Measurements from ENCODE around the gene GTF2A1L. TPM values are rescaled to one million over a fixed set of nuclear protein-coding genes. Genes with fewer than 3 reads are reported as not detected.

The GTF2A1L gene
- total RNA-seq, 4 donors from 2014 or later = 0.96 TPM; not detected in 3

DNA sequence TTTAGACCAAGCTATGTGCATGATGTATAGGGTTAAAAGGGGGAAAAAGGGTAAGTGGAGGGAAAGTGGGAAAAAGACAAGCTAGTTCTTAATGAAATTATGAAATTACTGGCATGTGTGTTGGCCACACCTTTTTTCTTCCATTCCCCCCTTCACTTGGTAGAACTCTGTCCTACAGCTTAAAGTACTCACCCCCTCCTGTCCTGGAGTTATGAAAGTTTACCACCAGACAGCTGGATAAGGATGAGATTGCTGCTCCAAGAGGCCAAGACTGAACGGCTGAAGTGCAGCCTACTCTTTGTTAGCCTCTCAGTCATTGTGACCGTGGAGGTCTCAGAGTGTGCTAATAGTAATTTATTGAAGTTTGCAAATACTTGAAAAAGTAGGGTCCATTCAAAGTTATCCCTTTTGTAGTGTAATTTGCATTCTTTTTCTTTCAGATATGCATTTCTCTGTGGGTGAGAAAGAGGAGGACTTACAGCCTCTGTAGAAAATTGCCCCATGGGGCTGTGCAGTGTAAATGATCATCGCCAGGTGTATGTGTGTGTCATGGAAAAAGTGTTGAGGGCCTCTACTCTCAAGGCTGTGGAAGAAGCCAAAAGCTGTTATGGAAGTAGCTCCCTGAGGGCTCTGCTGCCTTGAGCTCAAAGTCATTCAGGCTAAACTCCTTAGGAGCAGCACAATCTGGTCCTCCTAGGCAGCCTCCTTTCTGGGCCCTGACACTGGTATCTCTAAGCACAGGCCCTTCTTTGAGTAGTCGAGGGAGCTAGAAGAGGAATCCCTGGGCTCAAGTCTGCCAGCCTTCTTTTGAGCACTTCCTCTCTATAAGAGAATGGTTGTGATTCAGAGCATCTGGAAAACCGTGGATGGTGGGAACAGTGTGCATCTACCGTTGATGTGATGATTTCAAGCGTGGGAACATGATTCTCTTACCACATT, 91.7 kb downstream of the GTF2A1L start:
- DNase-seq (ENCODE audit: low spot score in 2 of 2) = no peak
- WGBS, 2 donors = 68 to 75% methylated on average over 7 of the region's 7 CpGs
- no peak overlapping the region for H3K4me3 ChIP-seq (ENCODE audit: low read depth, poor library complexity, severe bottlenecking)
- TF ChIP-seq, protein P1, sequence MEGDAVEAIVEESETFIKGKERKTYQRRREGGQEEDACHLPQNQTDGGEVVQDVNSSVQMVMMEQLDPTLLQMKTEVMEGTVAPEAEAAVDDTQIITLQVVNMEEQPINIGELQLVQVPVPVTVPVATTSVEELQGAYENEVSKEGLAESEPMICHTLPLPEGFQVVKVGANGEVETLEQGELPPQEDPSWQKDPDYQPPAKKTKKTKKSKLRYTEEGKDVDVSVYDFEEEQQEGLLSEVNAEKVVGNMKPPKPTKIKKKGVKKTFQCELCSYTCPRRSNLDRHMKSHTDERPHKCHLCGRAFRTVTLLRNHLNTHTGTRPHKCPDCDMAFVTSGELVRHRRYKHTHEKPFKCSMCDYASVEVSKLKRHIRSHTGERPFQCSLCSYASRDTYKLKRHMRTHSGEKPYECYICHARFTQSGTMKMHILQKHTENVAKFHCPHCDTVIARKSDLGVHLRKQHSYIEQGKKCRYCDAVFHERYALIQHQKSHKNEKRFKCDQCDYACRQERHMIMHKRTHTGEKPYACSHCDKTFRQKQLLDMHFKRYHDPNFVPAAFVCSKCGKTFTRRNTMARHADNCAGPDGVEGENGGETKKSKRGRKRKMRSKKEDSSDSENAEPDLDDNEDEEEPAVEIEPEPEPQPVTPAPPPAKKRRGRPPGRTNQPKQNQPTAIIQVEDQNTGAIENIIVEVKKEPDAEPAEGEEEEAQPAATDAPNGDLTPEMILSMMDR (IDR thresholded peaks at IDR 0.05) = no peak
- TF ChIP-seq POLR2A (IDR thresholded peaks at IDR 0.05) = no peak
- intact Hi-C loops (cut with DNase I; ENCODE audit: low total_unique reads) = no loop called here

DNA sequence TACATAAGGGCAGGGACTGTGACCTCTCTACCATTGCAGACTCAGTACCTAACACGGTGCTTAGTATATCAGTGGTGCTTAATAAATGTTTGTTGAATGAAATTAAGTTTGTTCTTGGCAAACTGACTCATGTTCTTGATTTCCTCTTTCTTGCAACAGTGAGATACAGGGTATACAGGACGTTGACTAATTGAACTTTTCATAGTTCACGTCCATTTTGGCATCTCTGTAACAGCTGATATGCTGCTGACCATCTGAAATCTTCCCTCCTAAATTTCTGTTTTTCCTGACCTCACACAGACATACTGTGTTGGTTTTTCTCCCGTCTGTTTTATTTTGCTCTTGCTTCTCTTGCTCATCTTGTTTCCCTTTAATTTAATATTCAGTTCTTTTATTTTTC, 93.7 kb downstream of the GTF2A1L start:
- intact Hi-C loops (cut with DNase I; ENCODE audit: low total_unique reads) = no loop called here
- DNase-seq (ENCODE audit: low spot score in 2 of 2) = no peak
- H3K4me3 ChIP-seq (ENCODE audit: low read depth, poor library complexity, severe bottlenecking) = no peak overlapping the region
- WGBS, 2 donors = 43 to 73% methylated on average over 4 of the region's 4 CpGs
- TF ChIP-seq, protein P1 (IDR thresholded peaks at IDR 0.05) = no peak
- no peak for TF ChIP-seq POLR2A (IDR thresholded peaks at IDR 0.05)

DNA sequence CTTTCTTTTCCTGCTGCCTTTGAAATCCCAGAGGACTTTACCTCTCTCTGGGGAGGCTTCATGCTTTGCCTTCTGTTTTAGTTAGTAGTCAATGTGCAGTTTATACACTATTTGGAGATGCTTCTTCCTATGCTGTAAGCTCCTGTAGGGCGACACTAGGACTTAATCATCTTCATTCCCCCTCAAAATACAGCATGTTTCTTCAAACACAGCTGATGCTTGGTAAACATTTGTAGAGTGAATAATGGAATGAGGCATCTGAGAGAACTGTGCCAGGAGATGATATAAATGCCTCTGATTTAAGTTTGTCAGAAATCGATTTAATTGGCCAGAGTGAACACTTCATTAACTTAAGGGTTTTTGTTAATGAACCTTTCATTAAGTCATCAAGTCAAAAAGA, 94.5 kb downstream of the GTF2A1L start:
- WGBS, 2 donors = 59 to 70% methylated on average over 2 of the region's 2 CpGs
- intact Hi-C loops (cut with DNase I; ENCODE audit: low total_unique reads) = no loop called here
- H3K4me3 ChIP-seq (ENCODE audit: low read depth, poor library complexity, severe bottlenecking) = no peak overlapping the region
- DNase-seq (ENCODE audit: low spot score in 2 of 2) = no peak
- TF ChIP-seq, protein P1 (IDR thresholded peaks at IDR 0.05) = no peak
- TF ChIP-seq POLR2A (IDR thresholded peaks at IDR 0.05) = no peak

- no peak for DNase-seq (ENCODE audit: low spot score in 2 of 2)
- H3K4me3 ChIP-seq (ENCODE audit: low read depth, poor library complexity, severe bottlenecking) = no peak overlapping the region
- no peak for TF ChIP-seq POLR2A (IDR thresholded peaks at IDR 0.05)
- TF ChIP-seq, protein P1 (IDR thresholded peaks at IDR 0.05) = no peak
- WGBS, 2 donors = 53 to 60% methylated on average over 1 of the region's 1 CpG
- intact Hi-C loops (cut with DNase I; ENCODE audit: low total_unique reads) = no loop called here
These were observed 96.0 kb downstream of the GTF2A1L start for GRCh38 chr2:48713647-48714046.

DNA sequence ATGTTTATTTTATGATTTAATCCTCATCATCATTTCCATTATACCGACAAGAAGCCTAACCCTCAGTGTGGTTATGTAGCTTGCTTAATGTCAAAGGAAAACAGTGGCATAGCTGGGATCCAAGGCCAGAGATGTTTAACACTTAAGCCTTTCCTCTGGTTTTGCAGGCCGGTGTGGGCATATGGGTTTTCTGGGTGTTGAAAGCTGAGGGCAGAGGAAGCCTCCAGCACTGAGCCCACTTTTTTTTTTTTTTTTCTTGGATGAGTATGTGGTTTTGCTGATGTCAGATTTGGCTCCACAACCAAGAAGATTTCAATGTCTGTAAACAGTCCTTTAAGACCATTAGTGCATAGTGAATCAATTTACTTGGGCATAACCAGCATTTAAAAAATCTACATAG, 96.6 kb downstream of the GTF2A1L start:
- TF ChIP-seq, protein P1 (IDR thresholded peaks at IDR 0.05) = no peak
- no peak for TF ChIP-seq POLR2A (IDR thresholded peaks at IDR 0.05)
- 27 to 32% methylated on average over 2 of the region's 2 CpGs for WGBS, 2 donors
- H3K4me3 ChIP-seq (ENCODE audit: low read depth, poor library complexity, severe bottlenecking) = no peak overlapping the region
- intact Hi-C loops (cut with DNase I; ENCODE audit: low total_unique reads) = no loop called here
- no peak for DNase-seq (ENCODE audit: low spot score in 2 of 2)
